ENCODE data around the gene PYGB.

Gene PYGB

DNA sequence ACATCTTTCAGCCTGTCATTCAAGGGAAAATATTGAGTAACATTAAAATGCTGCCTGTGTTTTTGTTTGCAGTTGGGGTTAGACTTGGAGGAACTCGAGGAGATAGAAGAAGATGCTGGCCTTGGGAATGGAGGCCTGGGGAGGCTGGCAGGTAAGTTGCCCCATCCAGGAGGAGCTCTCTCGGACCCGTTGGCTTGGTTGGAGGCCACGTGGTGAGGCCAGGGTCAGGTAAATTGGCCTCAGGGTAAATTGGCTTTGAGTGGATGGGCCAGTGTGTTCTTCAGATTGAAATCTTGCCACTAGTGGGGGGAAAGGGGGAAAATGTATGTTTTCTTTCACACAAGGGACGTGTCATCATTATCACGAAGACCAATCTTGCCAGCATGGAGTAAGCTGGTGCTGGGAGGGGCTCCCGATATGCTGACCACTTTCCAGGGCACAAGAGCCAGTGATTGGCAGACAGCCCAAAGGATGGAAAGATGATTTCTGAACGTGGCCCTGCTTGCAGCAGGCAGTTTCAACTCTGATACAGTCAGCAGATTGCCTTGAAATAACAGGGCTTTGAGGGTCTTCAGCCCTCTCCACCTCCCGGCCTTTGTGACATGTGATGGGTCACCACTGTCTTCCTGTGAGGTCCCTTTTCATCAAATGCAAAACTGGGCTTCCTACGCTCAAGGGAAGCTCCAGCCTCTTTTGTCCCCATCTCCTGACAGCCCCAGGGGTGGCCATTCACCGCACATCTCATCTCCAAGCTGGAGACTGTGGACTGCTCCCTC, 21.4 kb downstream of the PYGB start:
- Histone ChIP-seq H2AFZ (ENCODE audit: low read depth, low read length) (no peak overlapping the region), H3K27me3 (ENCODE audit: insufficient read depth, low read length) (no peaks in the 10 kb centered on the region), H3K36me3 (ENCODE audit: insufficient read depth, low read length) (peaks cover 46% of the 10 kb centered on the region), H3K4me3 (ENCODE audit: low read length) (no peak overlapping the region), H3K9me3 (ENCODE audit: low read length) (no peaks in the 10 kb centered on the region), H3K4me1 (ENCODE audit: insufficient read depth, low read length) (peaks cover 3% of the 10 kb centered on the region)

DNA sequence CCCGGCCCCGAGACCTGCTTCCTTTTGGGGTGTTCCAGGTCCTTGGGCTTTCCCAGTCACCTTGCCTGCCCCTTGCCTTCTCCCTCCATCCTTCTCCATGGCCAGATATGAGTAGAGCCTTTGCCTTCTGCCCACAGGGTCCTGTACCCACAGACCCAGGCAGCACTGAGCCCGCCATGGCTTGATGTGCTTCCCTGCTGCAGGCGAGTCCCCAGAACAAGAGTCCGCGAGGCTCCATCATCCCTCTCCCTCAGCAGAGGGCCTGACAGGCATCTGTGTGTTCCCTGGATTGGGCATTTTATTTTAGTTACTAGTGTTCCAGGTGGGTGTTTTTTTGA, 21.9 kb downstream of the PYGB start:
- Histone ChIP-seq H3K4me1 (ENCODE audit: insufficient read depth, low read length) (peaks cover 3% of the 10 kb centered on the region), H3K36me3 (ENCODE audit: insufficient read depth, low read length) (peaks cover 52% of the 10 kb centered on the region), H3K27me3 (ENCODE audit: insufficient read depth, low read length) (no peaks in the 10 kb centered on the region), H3K9me3 (ENCODE audit: low read length) (no peaks in the 10 kb centered on the region), H2AFZ (ENCODE audit: low read depth, low read length) (no peak overlapping the region), H3K4me3 (ENCODE audit: low read length) (no peak overlapping the region)

DNA sequence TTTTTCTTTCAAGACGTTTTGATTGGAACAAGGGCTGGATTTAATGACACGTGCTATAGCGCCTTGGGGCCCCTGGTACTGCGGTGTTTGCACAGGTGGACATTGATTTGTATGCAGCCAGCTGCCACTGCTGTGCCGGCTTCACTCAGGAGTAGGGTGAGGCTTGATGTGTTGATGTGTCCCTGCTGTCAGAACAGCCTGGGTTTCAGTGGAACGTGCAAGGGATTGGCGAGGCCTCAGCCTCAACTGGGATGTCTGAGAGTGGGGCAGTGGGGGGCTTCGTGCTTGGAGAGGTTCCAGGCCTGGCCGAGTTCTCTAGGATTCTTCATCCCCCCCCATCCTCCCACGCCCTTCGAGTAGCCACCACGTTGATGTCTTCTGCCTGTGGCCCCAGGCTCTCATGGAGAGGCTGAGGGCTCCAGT, 23.0 kb downstream of the PYGB start:
- peaks cover 62% of the 10 kb centered on the region for H3K36me3 ChIP-seq (ENCODE audit: insufficient read depth, low read length)
- H3K4me3 ChIP-seq (ENCODE audit: low read length), result no peak overlapping the region
- H2AFZ ChIP-seq (ENCODE audit: low read depth, low read length), result no peak overlapping the region
- H3K4me1 ChIP-seq (ENCODE audit: insufficient read depth, low read length), result peaks cover 3% of the 10 kb centered on the region
- no peaks in the 10 kb centered on the region for H3K27me3 ChIP-seq (ENCODE audit: insufficient read depth, low read length)
- H3K9me3 ChIP-seq (ENCODE audit: low read length), result no peaks in the 10 kb centered on the region

DNA sequence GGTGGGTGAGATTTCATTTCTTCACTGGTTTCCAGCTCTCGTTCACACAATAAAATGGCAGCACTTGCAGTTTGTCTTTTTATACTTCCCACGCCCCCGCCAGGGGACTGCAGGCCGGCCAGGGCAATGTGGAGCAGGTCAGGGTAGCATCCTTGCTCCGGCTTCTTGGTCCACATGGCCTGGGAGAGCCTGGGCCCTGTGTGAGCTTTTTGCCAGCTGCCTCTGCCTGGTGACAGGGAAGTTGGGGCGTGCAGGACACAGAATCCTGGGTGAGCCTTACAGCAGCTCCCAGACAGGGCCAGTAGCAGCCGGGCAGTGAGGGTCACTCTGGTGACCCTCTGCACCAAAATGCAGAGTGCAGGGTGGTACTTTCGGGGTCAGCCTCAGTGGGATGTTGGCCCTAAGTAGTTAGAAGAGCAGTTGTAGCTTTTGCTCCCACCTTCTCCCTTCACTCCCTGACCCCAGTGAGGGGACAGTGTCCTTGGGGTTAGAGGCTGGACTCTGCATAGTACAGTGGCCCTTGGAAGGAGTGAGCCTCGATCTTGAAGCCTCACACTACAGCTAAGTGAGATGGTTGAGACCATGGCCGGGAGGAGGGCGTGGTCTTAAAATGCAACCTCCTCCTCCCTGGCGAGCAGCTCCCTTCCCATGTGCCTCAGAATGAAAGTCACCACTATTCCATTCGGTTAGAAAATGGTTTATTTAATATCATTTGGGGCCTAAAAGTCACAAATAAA, 23.8 kb downstream of the PYGB start:
- Histone ChIP-seq H3K27me3 (ENCODE audit: insufficient read depth, low read length) (no peaks in the 10 kb centered on the region), H3K4me1 (ENCODE audit: insufficient read depth, low read length) (peaks cover 3% of the 10 kb centered on the region), H2AFZ (ENCODE audit: low read depth, low read length) (no peak overlapping the region), H3K36me3 (ENCODE audit: insufficient read depth, low read length) (peaks cover 68% of the 10 kb centered on the region), H3K4me3 (ENCODE audit: low read length) (no peak overlapping the region), H3K9me3 (ENCODE audit: low read length) (no peaks in the 10 kb centered on the region)

DNA sequence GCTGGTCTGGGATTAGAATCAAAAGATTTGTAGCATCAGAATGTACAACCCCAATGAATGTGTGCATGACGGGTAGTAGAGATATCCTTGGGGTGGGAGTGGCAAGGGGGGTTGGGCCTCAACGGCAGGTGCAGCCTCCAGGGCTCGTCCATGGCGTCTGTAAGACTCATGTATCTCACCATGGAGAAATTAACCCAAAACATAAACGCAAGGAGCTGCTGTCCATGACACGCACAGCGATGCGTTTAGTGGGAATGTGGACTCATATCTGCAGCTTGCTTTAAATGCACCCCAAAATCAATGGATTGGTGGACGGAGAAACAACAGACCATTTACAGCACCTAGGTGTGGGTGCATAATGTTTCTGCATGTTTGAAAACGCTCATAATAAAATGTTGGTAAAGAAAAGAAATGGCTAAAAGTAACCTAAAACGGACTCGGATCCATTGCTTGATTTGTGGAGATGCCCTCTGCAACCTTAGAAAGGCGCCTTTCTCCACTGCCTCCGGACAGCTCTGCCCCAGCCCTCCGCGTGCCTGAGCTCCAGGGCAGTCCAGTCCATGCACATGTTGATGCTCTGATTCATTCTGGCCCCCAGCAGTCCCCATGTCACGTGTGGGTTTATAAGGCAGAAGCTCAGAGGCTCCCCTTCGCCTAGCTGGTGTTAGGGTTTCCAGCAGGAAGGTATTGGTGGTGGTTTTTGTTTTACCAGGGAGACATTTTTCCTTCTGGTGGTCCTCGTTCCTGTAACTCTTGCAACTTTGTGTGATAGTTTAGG, 24.5 kb downstream of the PYGB start:
- Histone ChIP-seq H3K4me1 (ENCODE audit: insufficient read depth, low read length) (peaks cover 3% of the 10 kb centered on the region), H3K9me3 (ENCODE audit: low read length) (no peaks in the 10 kb centered on the region), H2AFZ (ENCODE audit: low read depth, low read length) (no peak overlapping the region), H3K27me3 (ENCODE audit: insufficient read depth, low read length) (no peaks in the 10 kb centered on the region), H3K36me3 (ENCODE audit: insufficient read depth, low read length) (peaks cover 73% of the 10 kb centered on the region), H3K4me3 (ENCODE audit: low read length) (no peak overlapping the region)

DNA sequence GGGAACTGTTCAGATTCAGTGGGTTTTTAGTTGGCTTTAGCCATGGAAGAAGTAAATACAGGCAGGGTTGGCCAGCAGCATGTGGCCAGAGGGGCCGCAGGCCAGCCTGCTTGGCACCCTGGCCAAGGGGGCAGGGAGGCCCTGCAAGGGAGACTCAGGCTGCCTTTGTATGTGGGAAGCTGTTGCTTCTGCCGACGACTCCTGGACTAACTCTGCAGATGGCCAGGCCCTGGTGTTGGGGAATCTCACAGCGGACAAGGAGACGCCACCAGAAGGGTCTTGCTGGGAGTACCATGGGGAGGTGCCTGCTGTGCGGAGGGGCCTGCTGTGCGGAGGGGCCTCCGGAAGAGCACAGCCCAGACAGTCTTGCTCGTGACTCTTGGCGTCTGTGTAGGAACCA, 25.2 kb downstream of the PYGB start:
- no peak overlapping the region for H2AFZ ChIP-seq (ENCODE audit: low read depth, low read length)
- no peaks in the 10 kb centered on the region for H3K27me3 ChIP-seq (ENCODE audit: insufficient read depth, low read length)
- peaks cover 79% of the 10 kb centered on the region for H3K36me3 ChIP-seq (ENCODE audit: insufficient read depth, low read length)
- no peaks in the 10 kb centered on the region for H3K9me3 ChIP-seq (ENCODE audit: low read length)
- peaks cover 3% of the 10 kb centered on the region for H3K4me1 ChIP-seq (ENCODE audit: insufficient read depth, low read length)
- H3K4me3 ChIP-seq (ENCODE audit: low read length), result no peak overlapping the region

DNA sequence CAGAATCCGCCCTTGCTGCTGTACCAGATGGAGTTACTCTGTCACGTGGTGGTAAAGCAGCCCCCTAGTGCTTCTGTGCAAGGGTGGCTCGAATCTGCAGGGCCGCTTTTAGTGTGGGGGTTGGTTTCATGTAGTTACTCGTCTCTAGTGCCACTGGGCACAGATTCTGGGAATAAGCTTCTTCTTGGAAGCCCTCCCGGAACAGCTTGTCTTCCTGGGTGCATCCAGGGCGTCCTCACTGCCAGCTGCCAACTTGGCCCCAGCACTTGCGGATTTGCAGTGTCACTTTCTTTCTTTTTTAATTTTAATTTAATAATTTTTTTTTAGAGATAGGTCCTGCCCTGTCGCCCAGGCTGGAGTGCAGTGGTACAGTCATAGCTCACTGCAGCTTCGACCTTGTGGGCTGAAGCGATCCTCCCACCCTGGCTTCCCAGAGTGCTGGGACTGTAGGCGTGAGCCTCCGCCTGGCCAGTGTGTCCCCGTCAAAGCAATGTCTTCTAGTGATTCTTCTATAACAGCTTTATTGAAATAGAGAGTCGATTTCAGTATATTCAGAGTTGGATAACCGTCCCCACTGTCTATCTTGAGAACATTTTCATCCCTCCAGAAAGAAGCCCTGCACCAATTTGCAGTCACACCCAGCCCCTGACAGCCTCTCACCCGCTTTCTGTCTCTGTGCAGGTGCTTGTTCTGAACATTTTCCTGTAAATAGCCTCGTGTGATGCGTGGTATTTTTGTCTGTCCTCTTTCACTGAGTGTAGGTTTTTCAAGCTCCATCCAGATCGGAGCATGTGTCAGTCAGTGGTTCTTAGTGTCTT, 25.9 kb downstream of the PYGB start:
- Histone ChIP-seq H3K36me3 (ENCODE audit: insufficient read depth, low read length) (peaks cover 86% of the 10 kb centered on the region), H3K4me1 (ENCODE audit: insufficient read depth, low read length) (peaks cover 3% of the 10 kb centered on the region), H3K9me3 (ENCODE audit: low read length) (no peaks in the 10 kb centered on the region), H2AFZ (ENCODE audit: low read depth, low read length) (no peak overlapping the region), H3K4me3 (ENCODE audit: low read length) (no peak overlapping the region), H3K27me3 (ENCODE audit: insufficient read depth, low read length) (no peaks in the 10 kb centered on the region)

DNA sequence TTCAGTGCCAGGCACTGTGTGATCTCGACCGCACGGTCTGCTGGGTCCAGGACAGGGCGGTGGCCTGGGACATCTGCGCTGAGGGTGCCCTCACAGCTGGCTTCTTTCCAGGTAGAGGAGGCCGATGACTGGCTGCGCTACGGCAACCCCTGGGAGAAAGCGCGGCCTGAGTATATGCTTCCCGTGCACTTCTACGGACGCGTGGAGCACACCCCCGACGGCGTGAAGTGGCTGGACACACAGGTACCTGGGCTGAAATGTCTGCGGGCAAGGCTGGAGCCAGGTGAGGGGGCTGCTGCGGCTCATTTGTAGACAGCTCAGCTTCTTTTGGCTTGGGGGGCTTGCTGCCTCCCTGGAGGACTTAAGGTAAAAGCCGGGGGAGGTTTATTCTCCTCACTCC, 26.6 kb downstream of the PYGB start:
- Histone ChIP-seq H3K27me3 (ENCODE audit: insufficient read depth, low read length) (no peaks in the 10 kb centered on the region), H3K9me3 (ENCODE audit: low read length) (no peaks in the 10 kb centered on the region), H3K36me3 (ENCODE audit: insufficient read depth, low read length) (peaks cover 84% of the 10 kb centered on the region), H3K4me1 (ENCODE audit: insufficient read depth, low read length) (peaks cover under 1% of the 10 kb centered on the region), H2AFZ (ENCODE audit: low read depth, low read length) (no peak overlapping the region), H3K4me3 (ENCODE audit: low read length) (no peak overlapping the region)

DNA sequence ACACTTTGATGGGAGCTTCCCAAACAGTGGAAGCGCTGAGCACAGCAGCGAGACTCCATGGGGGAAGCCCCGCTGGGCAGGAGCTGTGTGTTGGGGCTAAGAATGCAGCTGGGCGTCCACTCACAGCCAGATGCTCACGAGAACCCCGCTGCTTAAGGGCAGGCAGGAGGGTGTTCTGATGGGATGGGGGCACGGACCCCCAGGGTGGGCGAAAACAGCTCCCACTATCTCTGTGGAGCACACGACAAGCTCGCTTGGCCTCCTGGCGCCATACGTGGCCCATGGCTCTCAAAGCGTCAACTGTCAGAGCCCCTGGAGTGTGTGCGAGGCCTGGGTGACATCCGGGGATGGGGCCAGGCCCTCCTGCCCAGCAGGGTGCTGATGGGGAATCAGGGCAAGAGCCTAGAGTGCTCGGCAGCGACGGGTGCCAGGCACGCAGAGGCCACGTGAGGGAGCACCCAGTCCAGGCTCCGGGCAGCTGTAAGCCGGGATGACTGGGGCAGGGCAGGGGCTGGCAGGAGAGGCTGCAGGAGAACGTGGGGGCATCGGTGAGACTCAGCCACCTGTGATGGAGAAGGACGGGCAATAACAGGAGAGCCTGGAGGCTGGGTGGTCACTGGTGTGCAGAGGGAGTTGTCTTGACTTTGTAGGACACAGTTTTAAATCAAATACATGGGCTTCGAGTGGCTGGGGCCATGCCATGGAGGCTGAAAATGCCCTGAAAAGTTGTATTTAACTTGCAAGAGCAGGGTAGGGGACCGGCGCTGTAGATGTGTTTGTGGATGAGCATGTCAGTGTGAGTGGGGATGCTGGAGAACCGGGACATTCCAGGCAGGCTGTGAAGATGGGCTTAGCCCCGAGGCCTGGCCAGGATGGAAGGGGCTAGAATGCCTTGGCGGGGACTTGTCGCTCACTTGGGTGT, 27.3 kb downstream of the PYGB start:
- Histone ChIP-seq H3K4me3 (ENCODE audit: low read length) (no peak overlapping the region), H3K27me3 (ENCODE audit: insufficient read depth, low read length) (no peaks in the 10 kb centered on the region), H3K4me1 (ENCODE audit: insufficient read depth, low read length) (no peaks in the 10 kb centered on the region), H3K9me3 (ENCODE audit: low read length) (no peaks in the 10 kb centered on the region), H3K36me3 (ENCODE audit: insufficient read depth, low read length) (peaks cover 90% of the 10 kb centered on the region), H2AFZ (ENCODE audit: low read depth, low read length) (no peak overlapping the region)

DNA sequence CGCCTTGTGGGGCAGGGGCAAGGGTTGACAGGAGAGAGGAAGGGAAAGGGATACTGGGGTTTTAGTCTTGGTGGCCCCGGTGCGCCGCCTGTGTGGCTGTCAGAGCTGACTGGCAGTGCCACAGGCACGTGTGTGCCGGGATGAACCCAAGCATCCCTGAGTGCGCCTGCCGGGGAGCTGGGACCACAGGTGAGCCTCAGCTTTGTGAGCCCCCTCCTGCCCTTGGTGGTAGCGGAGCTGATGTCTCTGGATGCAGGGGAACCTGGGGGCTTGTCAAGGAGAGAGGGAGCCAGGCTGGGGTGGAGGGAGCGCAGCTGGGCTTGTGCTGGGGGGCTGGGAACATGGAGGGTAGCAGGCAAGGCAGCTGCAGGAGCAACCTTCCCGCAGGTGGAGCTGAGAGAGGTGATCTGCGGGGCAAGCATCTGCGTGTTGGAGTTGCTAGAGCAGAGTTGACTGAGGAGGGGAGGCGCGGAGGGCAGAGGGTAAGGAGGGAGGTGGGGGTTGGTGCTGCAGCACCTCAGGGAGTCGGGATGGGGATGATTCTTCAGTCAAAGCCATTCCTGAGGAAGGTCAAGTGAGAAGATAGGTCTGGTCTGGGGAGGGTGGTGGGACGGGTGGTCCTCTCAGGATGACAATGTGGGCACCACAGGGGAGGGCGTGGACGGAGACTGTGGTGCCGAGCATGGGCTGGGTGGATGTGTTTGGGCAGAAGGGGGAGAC, 28.1 kb downstream of the PYGB start:
- Histone ChIP-seq H3K4me3 (ENCODE audit: low read length) (no peak overlapping the region), H2AFZ (ENCODE audit: low read depth, low read length) (no peak overlapping the region), H3K36me3 (ENCODE audit: insufficient read depth, low read length) (peaks cover 91% of the 10 kb centered on the region), H3K27me3 (ENCODE audit: insufficient read depth, low read length) (no peaks in the 10 kb centered on the region), H3K9me3 (ENCODE audit: low read length) (no peaks in the 10 kb centered on the region), H3K4me1 (ENCODE audit: insufficient read depth, low read length) (no peaks in the 10 kb centered on the region)

DNA sequence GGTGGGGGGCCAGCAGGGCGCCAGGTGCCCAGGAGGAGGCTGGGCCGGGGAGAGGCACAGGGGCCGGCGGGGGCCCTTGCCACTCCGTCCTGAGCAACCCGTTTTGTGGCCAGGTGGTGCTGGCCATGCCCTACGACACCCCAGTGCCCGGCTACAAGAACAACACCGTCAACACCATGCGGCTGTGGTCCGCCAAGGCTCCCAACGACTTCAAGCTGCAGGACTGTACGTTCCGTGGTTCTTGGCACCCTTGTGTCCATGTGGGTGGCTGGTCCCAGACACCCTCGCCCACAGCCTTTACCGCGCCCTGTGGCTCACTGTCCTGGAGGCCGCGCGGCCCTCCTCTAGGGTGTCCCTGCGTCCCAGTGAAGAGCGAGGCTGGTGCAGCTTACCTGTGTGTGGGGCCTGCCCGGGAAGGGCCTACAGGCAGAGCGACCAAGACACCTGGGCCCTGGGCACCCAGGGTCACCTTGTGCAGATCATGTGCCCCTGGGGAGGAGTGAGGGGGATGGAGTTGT, 28.7 kb downstream of the PYGB start:
- Histone ChIP-seq H3K4me1 (ENCODE audit: insufficient read depth, low read length) (no peaks in the 10 kb centered on the region), H2AFZ (ENCODE audit: low read depth, low read length) (no peak overlapping the region), H3K4me3 (ENCODE audit: low read length) (no peak overlapping the region), H3K36me3 (ENCODE audit: insufficient read depth, low read length) (peaks cover 91% of the 10 kb centered on the region), H3K9me3 (ENCODE audit: low read length) (no peaks in the 10 kb centered on the region), H3K27me3 (ENCODE audit: insufficient read depth, low read length) (no peaks in the 10 kb centered on the region)

All from neuron (in vitro differentiated cells).